Adrenal gland (tissue), 5 donors: ENCODE results near the gene NDUFC2.

ENCODE experiments used
- POLR2A ChIP-seq, 2 donors: fragments of 450-650 bp; IDR thresholded peaks; one replicate each; pipeline ENCODE4 v1.6.1; 2017; ENCODE audit warnings: antibody characterized with exemption in 2 of 2, mild to moderate bottlenecking in 2 of 2, moderate library complexity in 1 of 2
- TF ChIP-seq, protein P1 (sequence below), 6 experiments: fragments of 450-650 bp in 4 of 6; fragments of 200-600 bp in 2 of 6; sonication (generic) in 1 of 6; IDR thresholded peaks; 1 replicate in 5 of 6; 2 replicates in 1 of 6; pipeline versions ENCODE4 v1.5.1 to v1.8.0; 2016 to 2021; ENCODE audit warnings: antibody characterized with exemption in 6 of 6, mild to moderate bottlenecking in 2 of 6, moderate library complexity in 1 of 6
- donor health status: DM: no; HTN: no; CAD: no.

DNA sequence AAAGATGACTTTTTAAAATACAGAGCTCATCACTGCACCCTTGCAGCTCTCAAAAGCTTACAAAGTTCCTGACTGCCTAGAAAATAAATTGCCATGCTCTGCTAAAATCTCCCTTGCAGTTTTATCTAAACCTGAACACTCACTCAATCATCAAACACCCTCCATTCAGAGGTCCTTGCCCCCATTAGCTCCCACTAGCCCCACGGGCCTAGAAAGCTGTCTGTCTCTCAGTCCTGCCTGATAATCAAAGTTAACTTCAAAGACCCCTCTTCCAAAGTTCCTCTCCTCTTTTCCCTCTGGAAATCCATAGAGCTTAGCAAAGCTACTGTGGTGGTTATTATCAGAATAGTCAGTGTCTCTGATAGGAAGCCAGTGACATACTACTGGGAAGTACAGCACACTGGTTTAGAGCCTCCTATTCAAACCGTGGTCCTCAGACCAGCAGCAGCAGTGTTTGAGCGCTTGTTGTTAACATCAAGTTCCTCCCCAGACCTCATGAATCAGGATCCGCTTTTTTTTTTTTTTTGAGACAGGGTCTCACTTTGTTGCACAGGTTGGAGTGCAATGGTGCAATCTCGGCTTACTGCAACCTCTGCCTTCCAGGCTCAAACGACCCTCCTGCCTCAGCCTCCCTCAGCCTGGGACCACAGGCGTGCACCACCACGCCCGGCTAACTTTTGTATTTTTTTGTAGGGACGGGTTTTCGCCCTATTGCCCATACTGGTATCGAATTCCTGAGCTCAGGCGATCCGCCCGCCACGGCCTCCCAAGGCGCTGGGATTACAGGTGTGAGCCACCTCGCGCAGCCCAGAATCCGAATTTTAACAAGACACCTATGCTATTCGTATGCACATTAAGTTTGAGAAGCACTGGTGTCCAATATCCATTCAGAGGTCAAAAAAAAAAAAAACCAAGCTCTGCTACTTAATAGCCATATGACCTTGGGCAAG lies 1.2 kb downstream of the NDUFC2 start:
- no peak for TF ChIP-seq POLR2A (IDR thresholded peaks at IDR 0.05)
- TF ChIP-seq, protein P1, sequence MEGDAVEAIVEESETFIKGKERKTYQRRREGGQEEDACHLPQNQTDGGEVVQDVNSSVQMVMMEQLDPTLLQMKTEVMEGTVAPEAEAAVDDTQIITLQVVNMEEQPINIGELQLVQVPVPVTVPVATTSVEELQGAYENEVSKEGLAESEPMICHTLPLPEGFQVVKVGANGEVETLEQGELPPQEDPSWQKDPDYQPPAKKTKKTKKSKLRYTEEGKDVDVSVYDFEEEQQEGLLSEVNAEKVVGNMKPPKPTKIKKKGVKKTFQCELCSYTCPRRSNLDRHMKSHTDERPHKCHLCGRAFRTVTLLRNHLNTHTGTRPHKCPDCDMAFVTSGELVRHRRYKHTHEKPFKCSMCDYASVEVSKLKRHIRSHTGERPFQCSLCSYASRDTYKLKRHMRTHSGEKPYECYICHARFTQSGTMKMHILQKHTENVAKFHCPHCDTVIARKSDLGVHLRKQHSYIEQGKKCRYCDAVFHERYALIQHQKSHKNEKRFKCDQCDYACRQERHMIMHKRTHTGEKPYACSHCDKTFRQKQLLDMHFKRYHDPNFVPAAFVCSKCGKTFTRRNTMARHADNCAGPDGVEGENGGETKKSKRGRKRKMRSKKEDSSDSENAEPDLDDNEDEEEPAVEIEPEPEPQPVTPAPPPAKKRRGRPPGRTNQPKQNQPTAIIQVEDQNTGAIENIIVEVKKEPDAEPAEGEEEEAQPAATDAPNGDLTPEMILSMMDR (IDR thresholded peaks at IDR 0.05), result no peak
